ENCODE data around the gene STK10.

STK10 gene

DNA sequence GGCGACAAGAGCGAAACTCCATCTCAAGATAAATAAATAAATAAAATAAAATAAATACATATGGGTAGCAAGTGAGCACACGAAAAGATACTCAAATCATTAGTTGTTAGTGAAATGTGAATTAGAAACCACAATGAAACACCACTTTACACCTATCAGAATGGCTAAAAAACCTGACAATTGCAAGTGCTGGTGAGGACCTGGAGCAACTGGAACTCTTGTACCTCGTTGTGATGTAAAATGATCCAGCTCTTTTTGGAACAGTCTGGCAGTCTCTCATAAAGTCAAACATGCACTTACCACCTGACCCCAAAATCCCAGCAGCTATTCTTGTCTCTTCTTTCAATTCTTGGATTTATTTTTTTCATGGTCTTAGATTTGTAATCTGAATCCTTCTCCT, 112.4 kb downstream of the STK10 start:
- H3K36me3 ChIP-seq: peaks cover 91 to 100% (median 95%) of the 10 kb centered on the region in 11 experiments
- H4K20me1 ChIP-seq: peaks cover 0 to 97% (median 16%) of the 10 kb centered on the region in 11 experiments; a peak in 14 of 22 replicates
- H3K9ac ChIP-seq: no peak overlapping the region
- no peak overlapping the region for H3K4me2 ChIP-seq
- H3K4me3 ChIP-seq: no peak overlapping the region
- no peaks in the 10 kb centered on the region for H3K27me3 ChIP-seq
- H3K27ac ChIP-seq: no peak overlapping the region
- peaks cover 0 to 42% (median 10%) of the 10 kb centered on the region in 10 experiments; a peak in 12 of 20 replicates for H3K4me1 ChIP-seq
- H3K9me3 ChIP-seq (replicated peaks in 1 of 11): no peaks in the 10 kb centered on the region
- TF ChIP-seq Cebpa-rat (IDR thresholded peaks at IDR 0.05): no peak

DNA sequence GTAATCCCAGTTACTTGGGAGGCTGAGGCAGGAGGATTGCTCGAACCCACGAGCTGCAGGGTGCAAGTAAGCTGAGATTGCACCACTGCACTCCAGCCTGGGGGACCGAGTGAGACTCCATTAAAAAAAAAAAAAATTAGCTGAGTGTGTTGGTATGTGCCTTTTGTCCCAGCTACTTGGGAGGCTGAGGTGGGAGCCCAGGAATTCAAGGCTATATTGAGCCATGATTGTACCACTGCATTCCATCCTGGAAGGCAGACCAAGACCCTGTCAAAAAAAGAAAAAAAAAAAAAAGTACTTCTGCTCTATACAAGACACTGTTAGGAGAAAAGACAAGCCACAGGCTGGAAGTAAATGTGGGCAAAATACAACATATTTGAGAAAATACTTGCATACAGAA, 113.1 kb downstream of the STK10 start:
- no peaks in the 10 kb centered on the region for H3K9me3 ChIP-seq (replicated peaks in 1 of 11)
- TF ChIP-seq Cebpa-rat (IDR thresholded peaks at IDR 0.05): no peak
- H3K27me3 ChIP-seq: no peaks in the 10 kb centered on the region
- H3K4me1 ChIP-seq: peaks cover 0 to 35% (median 10%) of the 10 kb centered on the region in 10 experiments; a peak in 12 of 20 replicates
- H3K27ac ChIP-seq: no peak overlapping the region
- H3K4me2 ChIP-seq: no peak overlapping the region
- H3K9ac ChIP-seq: no peak overlapping the region
- no peak overlapping the region for H3K4me3 ChIP-seq
- H3K36me3 ChIP-seq: peaks cover 88 to 100% (median 93%) of the 10 kb centered on the region in 11 experiments
- peaks cover 0 to 97% (median 16%) of the 10 kb centered on the region in 11 experiments; a peak in 14 of 22 replicates for H4K20me1 ChIP-seq

DNA sequence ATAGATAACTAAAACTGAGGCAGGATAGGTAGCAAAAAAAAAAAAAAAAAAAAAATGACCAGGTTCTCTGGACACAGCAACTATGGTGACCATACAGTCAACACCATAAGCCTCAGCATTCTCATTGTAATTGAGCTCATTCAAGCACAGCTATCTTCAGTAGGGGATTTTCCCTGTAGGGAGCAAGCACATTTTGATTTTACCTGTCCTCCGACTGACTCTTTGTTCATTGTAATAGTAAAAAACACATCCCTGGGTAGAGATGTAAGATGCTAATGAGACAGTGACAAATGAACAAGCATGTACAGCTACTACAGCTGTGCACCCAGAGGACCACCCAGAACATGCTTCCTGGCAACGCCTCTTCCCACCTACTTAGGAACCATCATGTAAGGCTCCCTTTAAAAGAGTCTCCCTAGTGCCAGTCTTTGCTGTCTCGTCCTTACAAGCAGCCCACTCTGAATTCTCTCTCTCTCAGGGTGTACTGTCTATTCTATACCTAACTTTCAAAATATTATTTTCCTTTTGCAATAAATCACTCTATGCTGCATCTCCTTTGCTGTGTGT, 116.6 kb downstream of the STK10 start:
- Histone ChIP-seq H3K4me2 (no peak overlapping the region), H3K36me3 (peaks cover 78 to 100% (median 95%) of the 10 kb centered on the region in 11 experiments), H3K27ac (no peak overlapping the region), H3K4me3 (no peak overlapping the region), H3K27me3 (no peaks in the 10 kb centered on the region), H3K9ac (no peak overlapping the region), H3K9me3 (replicated peaks in 1 of 11) (no peaks in the 10 kb centered on the region), H3K4me1 (peaks cover 0 to 25% (median 20%) of the 10 kb centered on the region in 10 experiments; a peak in 12 of 20 replicates), H4K20me1 (peaks cover 0 to 99% (median 20%) of the 10 kb centered on the region in 11 experiments; a peak in 18 of 22 replicates)
- no peak for TF ChIP-seq Cebpa-rat (IDR thresholded peaks at IDR 0.05)

DNA sequence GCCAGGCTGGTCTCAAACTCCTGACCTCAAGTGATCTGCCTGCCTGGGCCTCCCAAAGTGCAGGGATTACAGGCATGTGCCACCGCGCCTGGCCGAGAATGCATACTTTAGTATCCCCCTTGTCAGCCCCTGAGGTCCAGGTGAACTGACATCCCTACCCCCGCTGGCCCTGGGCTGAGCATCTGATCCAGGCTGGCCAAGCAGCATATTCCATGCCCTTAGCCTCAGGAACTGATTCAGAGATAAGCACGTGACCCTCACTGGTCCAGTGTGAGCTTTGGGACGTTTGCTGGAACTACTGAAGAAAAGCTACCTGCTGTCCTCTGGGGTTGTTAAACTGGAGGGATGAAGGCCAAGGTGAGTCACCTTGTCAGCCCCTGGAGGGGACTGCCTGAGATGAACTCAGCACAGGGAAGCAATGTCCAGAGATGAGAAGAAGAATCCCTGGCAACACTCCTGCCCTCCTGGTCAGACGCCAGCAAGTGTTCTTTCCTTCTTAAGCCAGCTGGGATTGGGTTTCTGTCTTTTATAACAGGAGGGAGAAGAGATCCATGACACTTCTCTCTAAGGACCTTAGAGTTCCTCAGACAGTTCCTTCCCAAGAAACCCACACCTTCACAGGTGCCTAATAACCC, 122.5 kb downstream of the STK10 start:
- H3K27ac ChIP-seq: no peak overlapping the region
- H3K4me2 ChIP-seq: no peak overlapping the region
- no peaks in the 10 kb centered on the region for H3K27me3 ChIP-seq
- peaks cover 83 to 100% (median 98%) of the 10 kb centered on the region in 11 experiments for H3K36me3 ChIP-seq
- peaks cover 0 to 26% (median 21%) of the 10 kb centered on the region in 10 experiments; a peak in 12 of 20 replicates for H3K4me1 ChIP-seq
- H3K4me3 ChIP-seq: no peak overlapping the region
- no peak for TF ChIP-seq Cebpa-rat (IDR thresholded peaks at IDR 0.05)
- H3K9ac ChIP-seq: peak overlapping the region in 1 of 11 experiments; percentile 6; a peak in 1 of 22 replicates
- no peaks in the 10 kb centered on the region for H3K9me3 ChIP-seq (replicated peaks in 1 of 11)
- peaks cover 0 to 100% (median 35%) of the 10 kb centered on the region in 11 experiments; a peak in 18 of 22 replicates for H4K20me1 ChIP-seq

DNA sequence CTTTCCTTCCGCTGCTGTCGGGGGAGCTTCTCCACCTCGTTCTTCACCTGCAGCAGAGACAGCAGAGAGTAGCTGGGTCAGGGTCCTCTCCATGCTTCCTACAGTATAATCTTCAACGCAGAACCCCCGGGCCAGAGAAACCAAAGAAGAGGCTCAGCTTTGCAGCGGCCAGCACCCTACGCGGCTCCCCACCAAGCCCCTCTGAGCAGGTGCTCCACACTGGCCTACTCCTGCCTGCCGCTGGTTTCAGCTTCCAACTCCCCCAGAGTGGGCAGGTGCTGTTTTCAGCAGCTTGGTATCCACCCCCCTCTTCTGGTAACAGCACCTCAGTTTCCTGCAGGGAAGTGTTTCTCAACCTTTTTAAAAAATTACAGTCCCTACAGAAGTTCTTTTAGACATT, 123.3 kb downstream of the STK10 start:
- Histone ChIP-seq H4K20me1 (peaks cover 0 to 100% (median 35%) of the 10 kb centered on the region in 11 experiments; a peak in 17 of 22 replicates), H3K27me3 (no peaks in the 10 kb centered on the region), H3K27ac (no peak overlapping the region), H3K4me1 (peaks cover 0 to 26% (median 21%) of the 10 kb centered on the region in 10 experiments; a peak in 12 of 20 replicates), H3K4me3 (no peak overlapping the region), H3K36me3 (peaks cover 90 to 100% (median 99%) of the 10 kb centered on the region in 11 experiments), H3K4me2 (no peak overlapping the region), H3K9me3 (replicated peaks in 1 of 11) (no peaks in the 10 kb centered on the region), H3K9ac (no peak overlapping the region)
- no peak for TF ChIP-seq Cebpa-rat (IDR thresholded peaks at IDR 0.05)

DNA sequence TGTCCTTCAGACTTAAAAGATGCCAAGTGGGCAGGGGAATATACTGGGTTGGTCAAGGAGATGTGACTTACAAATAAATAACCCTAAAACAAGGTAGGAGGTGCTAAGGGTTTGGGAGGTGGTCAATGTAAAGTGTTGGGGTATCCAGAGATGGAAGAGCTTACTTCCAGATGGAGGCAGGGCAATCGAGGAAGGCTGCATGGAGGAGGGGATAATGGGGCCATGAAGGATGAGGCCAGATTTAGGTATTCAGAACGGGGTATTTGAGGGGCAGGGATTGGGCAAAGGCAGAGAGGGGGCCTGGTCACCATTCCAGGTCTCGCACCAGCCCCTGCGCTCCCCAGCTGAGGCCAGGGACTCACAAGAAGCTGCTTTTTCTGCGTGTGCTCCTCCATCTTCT, 123.7 kb downstream of the STK10 start:
- no peak overlapping the region for H3K9ac ChIP-seq
- no peak overlapping the region for H3K4me2 ChIP-seq
- H3K27me3 ChIP-seq: no peaks in the 10 kb centered on the region
- H3K27ac ChIP-seq: no peak overlapping the region
- peaks cover 90 to 100% (median 99%) of the 10 kb centered on the region in 11 experiments for H3K36me3 ChIP-seq
- TF ChIP-seq Cebpa-rat (IDR thresholded peaks at IDR 0.05): no peak
- H4K20me1 ChIP-seq: peaks cover 0 to 100% (median 33%) of the 10 kb centered on the region in 11 experiments; a peak in 17 of 22 replicates
- peaks cover 0 to 26% (median 21%) of the 10 kb centered on the region in 10 experiments; a peak in 12 of 20 replicates for H3K4me1 ChIP-seq
- H3K9me3 ChIP-seq (replicated peaks in 1 of 11): no peaks in the 10 kb centered on the region
- no peak overlapping the region for H3K4me3 ChIP-seq

DNA sequence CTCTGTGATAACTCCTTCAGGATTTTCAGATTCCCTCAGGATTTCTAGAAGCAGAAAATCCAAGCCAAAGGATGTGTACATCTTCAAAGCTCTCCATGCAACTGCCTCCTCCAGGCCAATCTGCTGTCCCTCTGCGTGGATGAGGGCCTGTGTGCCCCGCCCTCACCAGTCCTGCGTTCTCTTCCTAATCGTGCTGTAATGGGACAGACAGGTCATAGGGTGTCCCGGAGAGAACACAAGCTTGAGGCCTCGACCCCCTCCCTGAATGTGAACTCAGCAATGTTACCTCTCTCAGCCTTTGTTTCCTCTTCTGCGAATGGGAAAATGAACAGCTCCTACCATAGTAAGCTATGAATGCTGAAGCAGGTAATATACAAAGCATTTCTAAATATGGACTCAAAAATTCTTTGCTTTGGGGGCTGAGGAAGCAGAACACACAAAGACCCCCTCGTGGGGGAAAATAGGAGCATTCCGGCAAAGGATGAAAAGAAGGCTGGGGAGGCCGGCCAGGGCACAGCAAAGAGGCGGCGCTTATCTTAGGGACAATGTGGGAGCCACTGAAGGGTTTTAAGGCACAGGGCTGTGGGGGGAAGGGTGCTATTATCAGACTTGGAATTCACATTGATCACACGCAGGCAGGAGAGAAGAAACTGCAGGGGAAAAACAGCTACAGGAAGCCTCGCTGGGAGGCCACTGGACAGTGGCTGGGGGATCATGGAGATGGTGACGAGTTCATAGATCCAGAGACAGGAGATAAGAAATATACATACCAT, 124.4 kb downstream of the STK10 start:
- H3K27me3 ChIP-seq: no peaks in the 10 kb centered on the region
- peaks cover 95 to 100% (median 99%) of the 10 kb centered on the region in 11 experiments for H3K36me3 ChIP-seq
- no peak overlapping the region for H3K27ac ChIP-seq
- peaks cover 0 to 24% (median 19%) of the 10 kb centered on the region in 10 experiments; a peak in 12 of 20 replicates for H3K4me1 ChIP-seq
- H3K4me3 ChIP-seq: no peak overlapping the region
- no peaks in the 10 kb centered on the region for H3K9me3 ChIP-seq (replicated peaks in 1 of 11)
- H3K4me2 ChIP-seq: no peak overlapping the region
- no peak overlapping the region for H3K9ac ChIP-seq
- H4K20me1 ChIP-seq: peaks cover 0 to 100% (median 33%) of the 10 kb centered on the region in 11 experiments; a peak in 17 of 22 replicates
- no peak for TF ChIP-seq Cebpa-rat (IDR thresholded peaks at IDR 0.05)

DNA sequence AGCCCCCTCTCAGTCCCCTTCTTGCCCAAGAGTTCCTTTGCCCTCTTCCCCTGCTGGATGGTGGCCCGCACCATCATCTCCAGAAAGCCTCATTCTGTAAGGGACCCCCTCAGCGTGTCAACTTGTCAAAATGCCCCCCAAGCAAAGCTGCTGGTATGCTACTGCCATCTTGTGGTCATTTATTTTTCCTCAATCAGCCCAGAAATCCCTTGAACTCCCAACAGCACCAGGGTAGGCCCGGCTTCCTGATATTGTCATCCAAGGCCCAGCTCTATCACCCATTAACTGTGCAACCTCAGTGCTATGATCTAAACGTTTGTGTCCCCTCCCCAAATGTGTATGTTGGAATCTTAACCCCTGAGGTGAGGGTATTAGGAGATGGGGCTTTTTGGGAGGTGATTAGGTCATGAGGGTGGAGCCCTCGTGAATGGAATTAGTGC, 128.3 kb downstream of the STK10 start:
- Histone ChIP-seq H3K4me1 (no peaks in the 10 kb centered on the region), H3K9me3 (replicated peaks in 1 of 11) (no peaks in the 10 kb centered on the region), H3K4me3 (no peak overlapping the region), H4K20me1 (peaks cover 0 to 96% (median 15%) of the 10 kb centered on the region in 11 experiments; a peak in 11 of 22 replicates), H3K9ac (no peak overlapping the region), H3K4me2 (no peak overlapping the region), H3K27me3 (no peaks in the 10 kb centered on the region), H3K36me3 (peaks cover 95 to 100% (median 98%) of the 10 kb centered on the region in 11 experiments), H3K27ac (no peak overlapping the region)
- no peak for TF ChIP-seq Cebpa-rat (IDR thresholded peaks at IDR 0.05)

DNA sequence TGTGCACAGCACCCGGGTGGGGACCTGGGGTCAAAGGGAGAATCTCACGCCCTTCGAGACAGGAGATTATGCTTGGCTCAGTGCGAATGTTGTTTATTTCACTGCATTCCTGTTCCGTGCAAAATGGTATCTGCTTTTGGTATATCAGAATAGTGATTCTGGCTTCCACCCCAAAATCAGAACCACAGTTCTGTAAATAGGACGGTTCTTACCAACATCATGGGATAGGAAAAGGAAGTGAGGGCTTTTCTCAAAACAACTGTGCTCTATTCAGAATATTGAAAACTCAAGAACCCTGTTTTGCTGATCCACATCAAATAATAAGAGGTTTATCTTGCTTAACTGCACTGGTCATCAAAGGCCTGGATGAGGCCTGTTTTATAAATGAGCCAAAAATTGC, 129.9 kb downstream of the STK10 start:
- no peaks in the 10 kb centered on the region for H3K4me1 ChIP-seq
- no peaks in the 10 kb centered on the region for H3K27me3 ChIP-seq
- no peak overlapping the region for H3K27ac ChIP-seq
- H3K9ac ChIP-seq: no peak overlapping the region; a peak in 1 of 22 replicates
- no peak for TF ChIP-seq Cebpa-rat (IDR thresholded peaks at IDR 0.05)
- no peak overlapping the region for H3K4me2 ChIP-seq
- H3K36me3 ChIP-seq: peaks cover 95 to 100% (median 98%) of the 10 kb centered on the region in 11 experiments
- H4K20me1 ChIP-seq: peaks cover 0 to 96% (median 15%) of the 10 kb centered on the region in 11 experiments; a peak in 11 of 22 replicates
- H3K4me3 ChIP-seq: no peak overlapping the region
- no peaks in the 10 kb centered on the region for H3K9me3 ChIP-seq (replicated peaks in 1 of 11)

All from BLaER1 treated with 17β-estradiol and CSF1 and Interleukin-3, amounts not matched to agents 10 nM and 100 nM (cell line).